Natural killer cell (primary cell): ENCODE data around the gene KDM6A. TPM values are rescaled to one million over a fixed set of nuclear protein-coding genes. Genes with fewer than 3 reads are reported as not detected.

ENCODE experiments used
- ATAC-seq, 3 donors: fragments of 150-1000 bp in 2 of 3; fragments of 200-7000 bp in 1 of 3; cut with Tn5 transposase; 1 replicate in 1 of 3; 2 replicates in 2 of 3; pipeline ENCODE4 v1.10.0; 2021; ENCODE audit warnings: mild to moderate bottlenecking in 2 of 3, moderate library complexity in 2 of 3
- DNase-seq, 2 donors: peaks; one replicate each; pipeline versions ENCODE4 v3.0.0 to v3.0.0-alpha.2; 2013 to 2021; ENCODE audit warnings: mixed read lengths in 1 of 2
- H3K27ac ChIP-seq: one replicate; pipeline ENCODE4 v1.5.1; 2013; ENCODE audit warnings: mild to moderate bottlenecking, low read length
- H3K27me3 ChIP-seq: one replicate; pipeline ENCODE4 v1.6.1; 2013; ENCODE audit warnings: low read length; ENCODE audit not compliant: control insufficient read depth, insufficient read depth
- H3K36me3 ChIP-seq: one replicate; pipeline ENCODE4 v1.6.1; 2013; ENCODE audit warnings: low read length; ENCODE audit not compliant: control insufficient read depth, insufficient read depth
- H3K4me1 ChIP-seq: one replicate; pipeline ENCODE4 v1.6.1; 2013; ENCODE audit warnings: low read length; ENCODE audit not compliant: control insufficient read depth, insufficient read depth
- H3K4me3 ChIP-seq: one replicate; pipeline ENCODE4 v1.5.1; 2013; ENCODE audit warnings: low read length
- H3K9me3 ChIP-seq: one replicate; pipeline ENCODE4 v1.6.1; 2013; ENCODE audit warnings: low read length; ENCODE audit not compliant: control insufficient read depth, insufficient read depth
- H3K27ac Mint-ChIP-seq, 2 donors: one replicate each; pipeline ENCODE4 v1.8.0; 2022; ENCODE audit warnings: mild to moderate bottlenecking in 2 of 2, mixed read lengths in 2 of 2, moderate library complexity in 1 of 2
- H3K27me3 Mint-ChIP-seq, 2 donors: one replicate each; pipeline ENCODE4 v1.8.0; 2022; ENCODE audit warnings: low read depth in 2 of 2, mixed read lengths in 2 of 2
- H3K36me3 Mint-ChIP-seq: one replicate; pipeline ENCODE4 v1.8.0; 2022; ENCODE audit warnings: mixed read lengths
- H3K4me1 Mint-ChIP-seq, 2 donors: one replicate each; pipeline ENCODE4 v1.8.0; 2022; ENCODE audit warnings: mixed read lengths in 2 of 2
- H3K4me3 Mint-ChIP-seq: one replicate; pipeline ENCODE4 v1.8.0; 2022; ENCODE audit warnings: mild to moderate bottlenecking, moderate library complexity, mixed read lengths
- H3K9me3 Mint-ChIP-seq, 2 donors: one replicate each; pipeline ENCODE4 v1.8.0; 2022; ENCODE audit warnings: mixed read lengths in 2 of 2
- WGBS: methylation state at CpG from one replicate; pipeline ENCODE4 v1.1.7; 2013; ENCODE audit warnings: missing lambda C conversion rate; ENCODE audit not compliant: insufficient coverage; 5-methylcytosine and 5-hydroxymethylcytosine counted together
- intact Hi-C: fragments of 100-400 bp; cut with micrococcal nuclease; formaldehyde crosslinking; loops from one replicate; pipeline ENCODE4 v1.14.2; 2022
- total RNA-seq, 4 donors: library from RNA; stranded (reverse); fragments of 120-200 nt in 1 of 4; gene quantifications; one replicate each; pipeline versions ENCODE4 v1.2.3 to v1.2.4, GENCODE V29; 2013 to 2022
- TF ChIP-seq, protein P1 (sequence below): fragments of 200-600 bp; IDR thresholded peaks from one replicate; pipeline ENCODE4 v1.8.0; 2022; ENCODE audit warnings: antibody characterized with exemption

KDM6A gene
- total RNA-seq, 3 donors from 2014 or later (not counting 1 experiment from before 2014, with no cell fraction given) = 60.8 to 121 (median 73.1) TPM

DNA sequence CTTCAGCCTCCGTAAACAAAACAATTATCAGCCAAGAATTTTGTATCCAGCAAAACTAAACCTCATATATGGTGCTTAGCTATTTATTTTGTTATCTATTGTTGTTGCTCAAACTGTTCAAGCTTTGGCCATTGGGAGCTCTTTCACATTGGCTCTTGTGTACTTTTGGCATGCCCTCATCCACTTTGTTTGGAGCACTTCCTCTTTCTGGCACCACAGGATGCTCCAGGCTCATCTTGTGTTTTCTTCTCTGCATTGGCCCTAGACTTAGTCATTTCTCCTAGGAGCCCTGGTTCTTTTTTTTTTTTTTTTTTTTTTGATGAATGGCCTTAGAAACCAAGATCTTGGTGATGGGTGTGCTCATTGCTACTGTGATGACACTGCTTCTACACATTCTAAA, 253.2 kb downstream of the KDM6A start:
- Mint-ChIP-seq H3K4me1 (no peaks in the 10 kb centered on the region), H3K27ac (no peak overlapping the region), H3K4me3 (no peak overlapping the region), H3K36me3 (no peaks in the 10 kb centered on the region), H3K27me3 (peaks cover 2 to 22% of the 10 kb centered on the region in 2 donors), H3K9me3 (no peaks in the 10 kb centered on the region)
- intact Hi-C loops = no loop called here
- H3K27ac ChIP-seq = no peak overlapping the region
- H3K4me1 ChIP-seq = no peaks in the 10 kb centered on the region
- DNase-seq (no peak), ATAC-seq (no peak)
- H3K27me3 ChIP-seq = no peaks in the 10 kb centered on the region
- H3K4me3 ChIP-seq = no peak overlapping the region
- WGBS = no CpG with 5 or more reads among the region's 1 CpG
- TF ChIP-seq, protein P1, sequence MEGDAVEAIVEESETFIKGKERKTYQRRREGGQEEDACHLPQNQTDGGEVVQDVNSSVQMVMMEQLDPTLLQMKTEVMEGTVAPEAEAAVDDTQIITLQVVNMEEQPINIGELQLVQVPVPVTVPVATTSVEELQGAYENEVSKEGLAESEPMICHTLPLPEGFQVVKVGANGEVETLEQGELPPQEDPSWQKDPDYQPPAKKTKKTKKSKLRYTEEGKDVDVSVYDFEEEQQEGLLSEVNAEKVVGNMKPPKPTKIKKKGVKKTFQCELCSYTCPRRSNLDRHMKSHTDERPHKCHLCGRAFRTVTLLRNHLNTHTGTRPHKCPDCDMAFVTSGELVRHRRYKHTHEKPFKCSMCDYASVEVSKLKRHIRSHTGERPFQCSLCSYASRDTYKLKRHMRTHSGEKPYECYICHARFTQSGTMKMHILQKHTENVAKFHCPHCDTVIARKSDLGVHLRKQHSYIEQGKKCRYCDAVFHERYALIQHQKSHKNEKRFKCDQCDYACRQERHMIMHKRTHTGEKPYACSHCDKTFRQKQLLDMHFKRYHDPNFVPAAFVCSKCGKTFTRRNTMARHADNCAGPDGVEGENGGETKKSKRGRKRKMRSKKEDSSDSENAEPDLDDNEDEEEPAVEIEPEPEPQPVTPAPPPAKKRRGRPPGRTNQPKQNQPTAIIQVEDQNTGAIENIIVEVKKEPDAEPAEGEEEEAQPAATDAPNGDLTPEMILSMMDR = no peak
- H3K9me3 ChIP-seq = no peaks in the 10 kb centered on the region
- H3K36me3 ChIP-seq = no peaks in the 10 kb centered on the region

- no peaks in the 10 kb centered on the region for H3K36me3 ChIP-seq
- TF ChIP-seq, protein P1 = no peak
- Mint-ChIP-seq H3K27ac (no peak overlapping the region), H3K4me1 (no peaks in the 10 kb centered on the region), H3K27me3 (peaks cover 2 to 15% of the 10 kb centered on the region in 2 donors), H3K9me3 (peaks cover 0 to 3% of the 10 kb centered on the region in 2 donors), H3K36me3 (no peaks in the 10 kb centered on the region), H3K4me3 (no peak overlapping the region)
- intact Hi-C loops = no loop called here
- no peaks in the 10 kb centered on the region for H3K4me1 ChIP-seq
- no peak for ATAC-seq
- no peak overlapping the region for H3K27ac ChIP-seq
- no peak for DNase-seq
- H3K9me3 ChIP-seq = no peaks in the 10 kb centered on the region
- 88% methylated on average over 3 of the region's 4 CpGs for WGBS
- no peaks in the 10 kb centered on the region for H3K27me3 ChIP-seq
- no peak overlapping the region for H3K4me3 ChIP-seq
These were observed 256.0 kb downstream of the KDM6A start for GRCh38 chrX:45128896-45129454.

DNA sequence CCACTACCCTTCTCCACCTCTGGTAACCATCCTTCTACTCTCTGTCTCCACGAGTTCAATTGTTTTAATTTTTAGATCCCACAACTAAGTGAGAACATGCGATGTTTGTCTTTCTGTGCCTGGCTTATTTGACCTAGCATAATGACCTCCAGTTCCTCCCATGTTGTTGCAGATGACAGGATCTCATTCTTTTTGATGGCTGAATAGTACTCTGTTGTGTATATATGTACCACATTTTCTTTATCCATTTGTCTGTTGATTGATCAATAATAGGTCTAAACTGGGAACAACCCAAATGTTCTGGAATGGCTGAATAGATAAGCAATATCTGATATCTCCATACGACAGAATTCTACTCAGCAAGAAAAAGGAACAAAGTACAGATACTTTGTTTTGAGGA, 260.5 kb downstream of the KDM6A start:
- no peaks in the 10 kb centered on the region for H3K36me3 ChIP-seq
- no peaks in the 10 kb centered on the region for H3K9me3 ChIP-seq
- Mint-ChIP-seq H3K4me3 (no peak overlapping the region), H3K4me1 (no peaks in the 10 kb centered on the region), H3K9me3 (peaks cover 0 to 5% of the 10 kb centered on the region in 2 donors), H3K36me3 (no peaks in the 10 kb centered on the region), H3K27ac (no peak overlapping the region), H3K27me3 (no peaks in the 10 kb centered on the region)
- H3K4me1 ChIP-seq = no peaks in the 10 kb centered on the region
- WGBS = 80% methylated on average over 1 of the region's 3 CpGs
- DNase-seq = no peak
- no peaks in the 10 kb centered on the region for H3K27me3 ChIP-seq
- TF ChIP-seq, protein P1 = no peak
- no peak overlapping the region for H3K4me3 ChIP-seq
- ATAC-seq = no peak
- no peak overlapping the region for H3K27ac ChIP-seq
- intact Hi-C loops = no loop called here

DNA sequence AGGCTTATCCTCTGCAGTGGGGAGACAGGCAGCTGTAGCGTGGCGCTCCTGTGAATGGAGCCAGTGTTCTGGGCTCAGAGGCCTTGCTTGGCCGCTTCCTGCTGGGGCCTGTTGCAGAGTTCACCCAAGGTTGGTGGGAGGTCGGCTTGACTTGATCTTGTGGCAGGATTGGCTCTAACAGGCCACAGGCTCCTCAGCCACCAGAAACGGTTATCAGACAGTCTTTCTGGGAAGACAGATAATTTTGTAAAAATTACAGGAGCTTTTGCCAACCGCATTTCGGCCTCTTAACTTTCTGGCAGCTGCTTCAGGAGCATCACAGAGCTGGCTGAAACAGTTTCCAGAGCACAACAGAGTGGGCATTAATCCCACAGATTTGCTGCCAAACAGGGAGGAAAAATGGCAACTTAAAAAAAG, 261.3 kb downstream of the KDM6A start:
- Histone ChIP-seq H3K4me3 (no peak overlapping the region), H3K27ac (no peak overlapping the region), H3K9me3 (no peaks in the 10 kb centered on the region), H3K4me1 (no peaks in the 10 kb centered on the region), H3K27me3 (no peaks in the 10 kb centered on the region), H3K36me3 (no peaks in the 10 kb centered on the region)
- ATAC-seq = no peak
- intact Hi-C loops = no loop called here
- Mint-ChIP-seq H3K27ac (no peak overlapping the region), H3K27me3 (no peaks in the 10 kb centered on the region), H3K36me3 (no peaks in the 10 kb centered on the region), H3K4me1 (no peaks in the 10 kb centered on the region), H3K9me3 (peaks cover 0 to 5% of the 10 kb centered on the region in 2 donors), H3K4me3 (no peak overlapping the region)
- no peak for DNase-seq
- TF ChIP-seq, protein P1 = no peak
- WGBS = 97% methylated on average over 7 of the region's 7 CpGs
